OCI-LY3 (cell line): ENCODE data around the gene IL20RA.

ENCODE experiments used
- EZH2phosphoT487 ChIP-seq: fragments of 200-600 bp; shearing (Covaris generic); IDR thresholded peaks from 2 replicates; pipeline ENCODE4 v1.6.1; 2018; ENCODE audit warnings: antibody characterized with exemption, mixed run types, low read depth
- TF ChIP-seq, protein P1 (sequence below): fragments of 200-600, 300-600 bp; sonication (generic); IDR thresholded peaks from 2 replicates; pipeline ENCODE4 v1.5.1; 2014; ENCODE audit warnings: antibody characterized with exemption, low read length, low read depth

DNA sequence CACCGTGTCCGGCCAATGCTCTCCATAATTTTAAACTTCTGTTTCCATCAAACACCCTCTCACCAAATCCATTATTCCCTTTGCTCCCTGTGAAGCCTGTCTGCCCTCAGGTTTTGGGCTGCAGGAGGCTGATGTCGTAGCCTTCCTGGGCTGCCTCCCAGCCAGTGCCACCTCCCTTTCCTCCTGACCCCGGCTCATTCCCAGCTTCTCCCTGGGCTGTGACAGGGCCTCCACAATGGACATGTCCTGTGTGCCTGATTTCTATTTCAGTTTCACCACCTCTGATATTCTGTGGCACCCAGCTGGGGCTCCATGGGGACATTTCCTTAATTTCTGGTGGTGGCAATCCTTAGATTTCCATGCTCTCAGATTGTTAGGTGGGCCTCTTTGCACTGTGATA is 28.8 kb downstream of the IL20RA start:
- TF ChIP-seq EZH2phosphoT487 = no peak
- TF ChIP-seq, protein P1, sequence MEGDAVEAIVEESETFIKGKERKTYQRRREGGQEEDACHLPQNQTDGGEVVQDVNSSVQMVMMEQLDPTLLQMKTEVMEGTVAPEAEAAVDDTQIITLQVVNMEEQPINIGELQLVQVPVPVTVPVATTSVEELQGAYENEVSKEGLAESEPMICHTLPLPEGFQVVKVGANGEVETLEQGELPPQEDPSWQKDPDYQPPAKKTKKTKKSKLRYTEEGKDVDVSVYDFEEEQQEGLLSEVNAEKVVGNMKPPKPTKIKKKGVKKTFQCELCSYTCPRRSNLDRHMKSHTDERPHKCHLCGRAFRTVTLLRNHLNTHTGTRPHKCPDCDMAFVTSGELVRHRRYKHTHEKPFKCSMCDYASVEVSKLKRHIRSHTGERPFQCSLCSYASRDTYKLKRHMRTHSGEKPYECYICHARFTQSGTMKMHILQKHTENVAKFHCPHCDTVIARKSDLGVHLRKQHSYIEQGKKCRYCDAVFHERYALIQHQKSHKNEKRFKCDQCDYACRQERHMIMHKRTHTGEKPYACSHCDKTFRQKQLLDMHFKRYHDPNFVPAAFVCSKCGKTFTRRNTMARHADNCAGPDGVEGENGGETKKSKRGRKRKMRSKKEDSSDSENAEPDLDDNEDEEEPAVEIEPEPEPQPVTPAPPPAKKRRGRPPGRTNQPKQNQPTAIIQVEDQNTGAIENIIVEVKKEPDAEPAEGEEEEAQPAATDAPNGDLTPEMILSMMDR = no peak
